ENCODE data around the gene CALHM3.
A peak's percentile ranks its signal among the peaks of the same experiment; 100 is the strongest.

The CALHM3 gene

DNA sequence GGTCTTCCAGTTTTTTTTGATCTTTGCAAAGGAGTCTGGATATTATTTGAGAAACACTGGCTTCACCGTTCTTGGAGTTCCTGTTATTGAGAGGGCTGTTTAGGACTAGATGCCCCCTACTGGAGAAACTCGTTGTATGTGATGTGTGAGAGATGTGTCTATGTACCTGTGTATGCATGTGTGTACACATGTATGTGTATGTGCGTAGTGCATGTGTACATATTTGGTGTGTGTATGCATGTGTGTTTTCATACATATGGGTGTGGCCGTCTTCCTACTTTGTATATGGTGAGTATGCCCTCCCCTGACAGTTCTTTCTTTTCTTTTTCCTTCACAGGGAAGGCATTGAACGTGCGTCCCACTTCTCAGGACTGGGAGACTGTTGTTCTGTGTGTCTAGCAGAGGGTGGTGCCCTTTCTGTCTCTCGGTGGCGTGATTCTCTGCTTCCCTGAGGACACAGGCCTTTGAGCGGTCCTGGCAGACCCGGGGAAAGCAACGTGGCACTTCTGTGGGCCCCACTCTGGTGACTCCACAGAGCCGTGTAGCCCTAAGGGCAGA is 3.0 kb upstream of the CALHM3 start:
- no peak overlapping the region for H3K27ac ChIP-seq
- no peaks in the 10 kb centered on the region for H3K36me3 ChIP-seq
- H4K20me1 ChIP-seq, result no peaks in the 10 kb centered on the region
- TF ChIP-seq Cebpa-rat (IDR thresholded peaks at IDR 0.05), result no peak
- no peaks in the 10 kb centered on the region for H3K9me3 ChIP-seq (replicated peaks in 1 of 11)
- H3K4me1 ChIP-seq, result peaks cover 19 to 36% (median 27%) of the 10 kb centered on the region in 10 experiments
- H3K27me3 ChIP-seq, result no peaks in the 10 kb centered on the region
- H3K4me2 ChIP-seq, result no peak overlapping the region; a peak in 1 of 22 replicates
- H3K4me3 ChIP-seq, result no peak overlapping the region
- H3K9ac ChIP-seq, result no peak overlapping the region

DNA sequence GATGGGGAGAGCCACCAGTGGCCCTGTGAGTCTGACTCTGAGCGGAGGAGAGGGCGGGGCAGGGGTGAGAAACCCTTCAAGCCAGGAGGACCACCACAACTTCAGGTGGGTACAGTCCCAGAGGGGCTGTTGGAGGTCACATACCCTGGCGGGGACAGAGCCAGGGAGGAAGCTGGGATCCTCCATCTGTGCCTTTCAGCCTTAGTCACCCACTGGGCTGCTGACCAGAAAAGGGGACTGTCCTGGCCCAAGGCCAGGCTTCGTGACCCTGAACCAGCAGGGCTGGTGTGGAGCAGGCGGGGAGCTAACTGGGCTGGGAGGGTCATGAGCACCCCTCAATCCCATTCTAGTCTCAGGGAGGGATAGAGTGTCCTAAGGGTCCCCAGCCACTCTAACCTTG is 1.5 kb upstream of the CALHM3 start:
- no peak for TF ChIP-seq Cebpa-rat (IDR thresholded peaks at IDR 0.05)
- Histone ChIP-seq H3K27ac (peak overlapping the region in 2 of 11 experiments; percentile 22 to 49; a peak in 1 of 22 replicates), H3K27me3 (no peaks in the 10 kb centered on the region), H4K20me1 (no peaks in the 10 kb centered on the region), H3K9ac (peak overlapping the region in 5 of 11 experiments; percentile 12 to 28 (median 15); a peak in 2 of 22 replicates), H3K4me3 (no peak overlapping the region), H3K4me2 (peak overlapping the region; percentile 1 to 77 (median 35); a peak in 18 of 22 replicates), H3K36me3 (no peaks in the 10 kb centered on the region), H3K4me1 (peaks cover 28 to 50% (median 35%) of the 10 kb centered on the region in 10 experiments), H3K9me3 (replicated peaks in 1 of 11) (no peaks in the 10 kb centered on the region)

DNA sequence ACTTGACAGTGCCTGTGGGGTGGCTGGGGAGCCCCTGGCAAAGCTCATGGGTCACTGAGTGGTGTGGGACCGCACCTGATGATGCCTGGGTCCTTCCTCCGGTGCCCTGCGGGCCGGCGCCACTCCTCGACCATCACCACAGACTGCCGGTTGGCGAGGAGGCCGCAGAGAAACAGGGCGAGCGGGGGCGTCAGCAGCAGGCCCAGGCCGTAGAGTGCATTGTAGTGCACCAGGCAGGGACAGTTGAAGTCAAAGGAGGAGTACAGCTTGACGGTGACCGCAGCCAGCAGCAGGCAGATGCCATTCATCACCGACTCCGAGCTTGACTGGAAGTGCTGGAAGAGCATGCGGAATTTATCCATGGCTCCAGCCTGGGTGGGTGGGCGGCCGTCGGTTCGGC is 369 bp downstream of the CALHM3 start:
- Histone ChIP-seq H3K27me3 (no peaks in the 10 kb centered on the region), H4K20me1 (no peaks in the 10 kb centered on the region), H3K4me1 (peaks cover 28 to 60% (median 36%) of the 10 kb centered on the region in 10 experiments), H3K36me3 (no peaks in the 10 kb centered on the region), H3K9ac (peak overlapping the region in 2 of 11 experiments; percentile 12 to 19; a peak in 2 of 22 replicates), H3K9me3 (replicated peaks in 1 of 11) (no peaks in the 10 kb centered on the region), H3K4me2 (peak overlapping the region in 9 of 11 experiments; percentile 12 to 77 (median 52); a peak in 13 of 22 replicates), H3K27ac (peak overlapping the region in 2 of 11 experiments; percentile 38 to 49; a peak in 4 of 22 replicates), H3K4me3 (no peak overlapping the region)
- no peak for TF ChIP-seq Cebpa-rat (IDR thresholded peaks at IDR 0.05)

DNA sequence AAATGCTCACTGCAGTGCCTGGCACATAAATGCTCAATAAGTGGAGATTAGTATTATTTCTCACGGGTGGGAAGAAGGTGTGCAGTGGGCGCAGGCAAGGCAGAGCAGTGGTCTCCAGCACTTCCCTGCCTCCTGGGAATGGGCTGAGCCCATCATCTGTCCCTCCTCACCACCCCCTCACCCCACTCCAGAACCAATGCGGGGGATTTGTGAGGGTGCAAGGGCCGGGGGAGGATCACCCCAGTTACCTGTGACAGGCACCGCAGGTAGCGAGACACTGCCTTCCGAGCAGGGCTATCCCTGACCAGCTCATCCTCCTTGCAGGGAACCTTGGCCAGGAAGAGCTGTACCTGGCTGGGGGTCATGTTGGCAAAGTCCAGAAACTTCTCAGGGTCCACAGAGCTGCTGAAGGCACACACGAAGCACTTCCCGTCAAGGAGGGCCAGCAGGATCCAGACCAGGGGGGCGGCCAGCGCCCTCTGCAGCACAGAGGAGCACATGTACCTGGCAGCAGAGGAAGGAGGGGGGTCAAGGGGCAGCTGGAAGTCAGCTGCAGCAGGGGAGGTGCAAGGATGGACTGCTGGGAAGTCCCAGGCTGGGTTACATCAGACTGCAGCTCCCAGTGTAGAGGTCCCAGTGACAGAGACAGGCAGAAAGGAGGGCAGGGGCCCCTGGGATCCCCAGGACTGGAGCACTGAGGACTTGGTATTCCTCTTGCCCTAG is 2.8 kb downstream of the CALHM3 start:
- Histone ChIP-seq H3K4me1 (peaks cover 44 to 78% (median 58%) of the 10 kb centered on the region in 10 experiments), H3K9me3 (replicated peaks in 1 of 11) (no peaks in the 10 kb centered on the region), H3K27ac (peak overlapping the region in 1 of 11 experiments; percentile 5; a peak in 1 of 22 replicates), H3K4me3 (no peak overlapping the region), H3K4me2 (peak overlapping the region in 4 of 11 experiments; percentile 21 to 33 (median 24); a peak in 5 of 22 replicates), H4K20me1 (no peaks in the 10 kb centered on the region), H3K9ac (peak overlapping the region in 2 of 11 experiments; percentile 7 to 24; a peak in 1 of 22 replicates), H3K36me3 (no peaks in the 10 kb centered on the region), H3K27me3 (no peaks in the 10 kb centered on the region)
- TF ChIP-seq Cebpa-rat (IDR thresholded peaks at IDR 0.05), result no peak

DNA sequence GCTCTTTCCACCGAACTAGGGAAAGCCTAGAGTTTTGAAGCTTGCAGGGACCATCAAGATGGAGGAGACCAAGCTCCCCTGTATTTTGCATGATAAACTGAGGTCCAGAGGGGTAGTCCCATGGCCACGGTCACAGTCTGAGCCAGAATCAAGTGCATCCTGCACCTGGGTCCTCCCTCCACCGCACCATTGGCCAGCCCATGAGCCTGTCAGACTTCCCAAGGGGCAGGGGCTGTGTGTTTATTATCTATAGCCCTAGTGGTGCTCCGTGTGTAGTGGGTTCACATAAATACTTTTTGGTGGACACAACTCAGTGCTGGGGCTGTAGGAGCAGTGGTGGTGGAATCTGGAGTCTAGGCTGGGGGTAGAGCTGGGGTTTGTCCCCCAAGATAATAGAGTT is 3.6 kb downstream of the CALHM3 start:
- H3K9ac ChIP-seq, result no peak overlapping the region
- H3K4me1 ChIP-seq, result peaks cover 44 to 79% (median 59%) of the 10 kb centered on the region in 10 experiments
- H3K27ac ChIP-seq, result no peak overlapping the region
- no peaks in the 10 kb centered on the region for H3K36me3 ChIP-seq
- TF ChIP-seq Cebpa-rat (IDR thresholded peaks at IDR 0.05), result no peak
- no peaks in the 10 kb centered on the region for H3K27me3 ChIP-seq
- H4K20me1 ChIP-seq, result no peaks in the 10 kb centered on the region
- no peaks in the 10 kb centered on the region for H3K9me3 ChIP-seq (replicated peaks in 1 of 11)
- no peak overlapping the region for H3K4me2 ChIP-seq
- no peak overlapping the region for H3K4me3 ChIP-seq

DNA sequence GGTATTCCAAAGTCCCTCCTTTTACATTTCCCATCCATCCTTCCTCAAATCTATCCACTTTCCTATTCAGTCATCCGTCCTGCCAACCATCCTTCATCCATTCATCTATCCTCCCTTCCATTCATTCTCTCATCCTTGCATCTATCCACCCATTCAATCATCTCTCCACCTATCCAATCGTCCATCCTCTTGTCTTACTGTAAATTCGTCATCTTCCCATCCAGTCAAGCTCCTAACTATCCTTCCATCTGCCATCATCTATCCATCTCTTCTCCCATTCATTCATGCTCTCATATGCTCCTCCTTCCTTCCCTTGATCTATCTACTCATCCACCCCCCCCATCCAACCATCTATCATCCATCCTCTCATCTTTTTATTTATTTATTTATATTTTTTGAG is 5.0 kb downstream of the CALHM3 start:
- no peaks in the 10 kb centered on the region for H4K20me1 ChIP-seq
- H3K4me1 ChIP-seq, result peaks cover 45 to 79% (median 60%) of the 10 kb centered on the region in 10 experiments
- no peaks in the 10 kb centered on the region for H3K27me3 ChIP-seq
- no peak overlapping the region for H3K9ac ChIP-seq
- H3K4me2 ChIP-seq, result no peak overlapping the region
- no peaks in the 10 kb centered on the region for H3K36me3 ChIP-seq
- no peak overlapping the region for H3K4me3 ChIP-seq
- no peaks in the 10 kb centered on the region for H3K9me3 ChIP-seq (replicated peaks in 1 of 11)
- no peak for TF ChIP-seq Cebpa-rat (IDR thresholded peaks at IDR 0.05)
- H3K27ac ChIP-seq, result no peak overlapping the region

DNA sequence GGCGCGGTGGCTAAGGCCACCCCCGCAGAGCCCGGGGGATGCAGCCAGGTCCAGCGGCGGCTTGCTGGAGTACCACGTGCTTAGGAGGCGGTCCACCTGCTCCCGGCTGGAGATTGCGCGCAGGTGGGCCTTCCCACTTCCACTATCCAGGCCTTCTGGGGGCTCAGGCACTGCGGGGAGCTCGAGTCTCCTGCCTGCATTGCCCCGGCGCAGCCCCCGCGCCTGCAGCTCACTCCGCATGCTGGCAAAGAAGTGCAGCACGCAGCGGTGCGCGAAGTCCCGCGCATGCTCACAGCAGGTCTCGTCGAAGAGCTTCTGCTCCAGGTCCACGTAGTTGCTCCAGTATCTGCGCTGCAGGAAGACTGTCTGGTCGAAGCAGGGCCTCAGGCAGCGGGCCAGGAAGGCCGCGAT is 5.8 kb downstream of the CALHM3 start:
- TF ChIP-seq Cebpa-rat (IDR thresholded peaks at IDR 0.05), result no peak
- H3K36me3 ChIP-seq, result no peaks in the 10 kb centered on the region
- no peaks in the 10 kb centered on the region for H3K27me3 ChIP-seq
- no peaks in the 10 kb centered on the region for H3K9me3 ChIP-seq (replicated peaks in 1 of 11)
- no peaks in the 10 kb centered on the region for H4K20me1 ChIP-seq
- peaks cover 50 to 79% (median 64%) of the 10 kb centered on the region in 10 experiments for H3K4me1 ChIP-seq
- H3K9ac ChIP-seq, result peak overlapping the region in 3 of 11 experiments; percentile 35 to 79 (median 79); a peak in 1 of 22 replicates
- peak overlapping the region in 9 of 11 experiments; percentile 79 to 92 (median 87); a peak in 17 of 22 replicates for H3K27ac ChIP-seq
- no peak overlapping the region for H3K4me3 ChIP-seq
- H3K4me2 ChIP-seq, result peak overlapping the region; percentile 72 to 98 (median 94); a peak in 19 of 22 replicates

DNA sequence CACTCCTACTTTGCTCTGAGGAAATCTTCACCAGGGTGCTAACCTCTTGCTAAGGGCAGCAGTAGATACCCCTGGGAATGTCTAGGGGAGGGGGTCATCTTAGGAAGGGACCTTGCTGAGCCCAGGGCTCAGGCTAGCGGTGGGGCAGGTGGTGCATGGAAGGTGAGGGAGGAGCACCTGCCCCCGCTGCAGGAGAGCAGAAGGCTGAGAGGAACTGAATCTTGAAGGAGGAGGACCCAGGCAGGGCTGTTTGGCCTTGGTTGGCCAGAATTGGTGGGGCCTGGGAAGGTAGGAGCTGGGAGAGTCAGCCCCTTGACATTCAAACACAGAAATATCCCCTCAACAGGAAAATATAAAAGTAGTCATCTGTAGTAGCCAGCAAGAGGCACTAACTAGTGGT is 7.0 kb downstream of the CALHM3 start:
- Histone ChIP-seq H3K4me2 (peak overlapping the region; percentile 72 to 98 (median 94)), H3K36me3 (no peaks in the 10 kb centered on the region), H4K20me1 (no peaks in the 10 kb centered on the region), H3K4me3 (peak overlapping the region in 9 of 10 experiments; percentile 17 to 59 (median 43); a peak in 14 of 20 replicates), H3K9me3 (replicated peaks in 1 of 11) (no peaks in the 10 kb centered on the region), H3K27me3 (no peaks in the 10 kb centered on the region), H3K4me1 (peaks cover 63 to 88% (median 74%) of the 10 kb centered on the region in 10 experiments), H3K9ac (peak overlapping the region; percentile 46 to 82 (median 77); a peak in 21 of 22 replicates), H3K27ac (peak overlapping the region; percentile 54 to 92 (median 87); a peak in 21 of 22 replicates)
- no peak for TF ChIP-seq Cebpa-rat (IDR thresholded peaks at IDR 0.05)
